PC-3 (cell line): ENCODE data around the gene HNRNPA1. TPM values are rescaled to one million over a fixed set of nuclear protein-coding genes. Genes with fewer than 3 reads are reported as not detected.

ENCODE experiments used
- ATAC-seq: fragments of 200-7000 bp; cut with Tn5 transposase; 2 replicates; pipeline ENCODE4 v1.9.1; 2020; ENCODE audit warnings: mild to moderate bottlenecking, moderate library complexity
- BruUV-seq: library from RNA; stranded (reverse); fragments of 400-500 nt; replicated peaks from 2 replicates; lab custom pipeline; 2021; lab: Mats Ljungman, UMichigan
- CTCF ChIA-PET: fragments of 300-600 bp; sonication (Branson Sonifier 250); formaldehyde crosslinking; loops from one replicate; lab custom pipeline; 2022; ENCODE audit warnings: antibody characterized with exemption; lab: Charles Lee
- POLR2A ChIA-PET: fragments of 300-600 bp; sonication (Branson Sonifier 250); formaldehyde crosslinking; loops from one replicate; lab custom pipeline; 2022; ENCODE audit warnings: antibody characterized with exemption; ENCODE audit not compliant: unreplicated experiment; lab: Charles Lee
- DNase-seq: peaks from one replicate; pipeline ENCODE4 v3.0.0-alpha.2; 2015
- H2AFZ ChIP-seq: fragments of 300-600 bp; sonication (generic); 2 replicates; pipeline ENCODE4 v1.6.0; 2016; ENCODE audit warnings: antibody characterized with exemption, low read length
- H3F3A ChIP-seq: fragments of 300-600 bp; sonication (generic); one replicate; pipeline ENCODE4 v1.6.0; 2017; ENCODE audit warnings: antibody characterized with exemption, low read length, control low read depth, mild to moderate bottlenecking; ENCODE audit not compliant: unreplicated experiment
- H3K27ac ChIP-seq: fragments of 300-600 bp; sonication (generic); 2 replicates; pipeline ENCODE4 v1.5.1; 2016; ENCODE audit warnings: mild to moderate bottlenecking, low read length
- H3K27me3 ChIP-seq: fragments of 300-600 bp; sonication (generic); 2 replicates; pipeline ENCODE4 v1.6.1; 2016; ENCODE audit warnings: low read length, mixed read lengths
- H3K36me3 ChIP-seq: fragments of 300-600 bp; sonication (generic); 2 replicates; pipeline ENCODE4 v1.6.1; 2016; ENCODE audit warnings: low read depth, mixed run types, low read length, mixed read lengths
- H3K4me1 ChIP-seq: fragments of 300-600 bp; sonication (generic); 2 replicates; pipeline ENCODE4 v1.5.1; 2016; ENCODE audit warnings: low read length; ENCODE audit not compliant: insufficient read depth
- H3K4me2 ChIP-seq: fragments of 300-600 bp; sonication (generic); 2 replicates; pipeline ENCODE4 v1.6.0; 2016; ENCODE audit warnings: low read length
- H3K4me3 ChIP-seq: fragments of 300-600 bp; sonication (generic); 2 replicates; pipeline ENCODE4 v1.5.1; 2016; ENCODE audit warnings: mild to moderate bottlenecking, low read length, mixed read lengths
- H3K79me2 ChIP-seq: fragments of 300-600 bp; sonication (generic); 2 replicates; pipeline ENCODE4 v1.6.1; 2017; ENCODE audit warnings: low read length, mixed read lengths
- H3K9ac ChIP-seq: fragments of 300-600 bp; sonication (generic); 2 replicates; pipeline ENCODE4 v1.6.0; 2016; ENCODE audit warnings: mild to moderate bottlenecking, low read length
- H3K9me2 ChIP-seq: fragments of 300-600 bp; sonication (generic); replicated peaks from 2 replicates; pipeline ENCODE4 v1.6.1; 2016; ENCODE audit warnings: mixed run types, low read length, mixed read lengths
- H3K9me3 ChIP-seq: fragments of 300-600 bp; sonication (generic); 2 replicates; pipeline ENCODE4 v1.6.1; 2016; ENCODE audit warnings: low read length, mixed read lengths
- H4K20me1 ChIP-seq: fragments of 300-600 bp; sonication (generic); 2 replicates; pipeline ENCODE4 v1.6.1; 2016; ENCODE audit warnings: low read length, mixed read lengths
- EZH2 ChIP-seq: fragments of 300-600 bp; sonication (generic); IDR thresholded peaks from one replicate; pipeline ENCODE4 v1.6.1; 2017; ENCODE audit warnings: antibody characterized with exemption, mild to moderate bottlenecking, low read length; ENCODE audit not compliant: unreplicated experiment
- EZH2phosphoT487 ChIP-seq: fragments of 300-600 bp; sonication (generic); IDR thresholded peaks from 2 replicates; pipeline ENCODE4 v1.6.1; 2018; ENCODE audit warnings: mild to moderate bottlenecking, antibody characterized with exemption, low read length, borderline replicate concordance
- intact Hi-C: fragments of 100-400 bp; cut with micrococcal nuclease; formaldehyde crosslinking; loops from 2 replicates; pipeline ENCODE4 v1.9.0; 2023
- total RNA-seq: library from RNA; depleted of rRNA; stranded (reverse); fragments of >200 nt; gene quantifications from 2 replicates; pipeline ENCODE4 v1.2.3, GENCODE V29; 2014
- TF ChIP-seq, protein P1 (sequence below): fragments of 300-600 bp; sonication (generic); conservative IDR thresholded peaks from 2 replicates; pipeline ENCODE4 v1.5.1; 2017; ENCODE audit warnings: antibody characterized with exemption, low read depth, mild to moderate bottlenecking, low read length

HNRNPA1 gene
- total RNA-seq, 1 experiment from 2014 or later = 465 TPM

DNA sequence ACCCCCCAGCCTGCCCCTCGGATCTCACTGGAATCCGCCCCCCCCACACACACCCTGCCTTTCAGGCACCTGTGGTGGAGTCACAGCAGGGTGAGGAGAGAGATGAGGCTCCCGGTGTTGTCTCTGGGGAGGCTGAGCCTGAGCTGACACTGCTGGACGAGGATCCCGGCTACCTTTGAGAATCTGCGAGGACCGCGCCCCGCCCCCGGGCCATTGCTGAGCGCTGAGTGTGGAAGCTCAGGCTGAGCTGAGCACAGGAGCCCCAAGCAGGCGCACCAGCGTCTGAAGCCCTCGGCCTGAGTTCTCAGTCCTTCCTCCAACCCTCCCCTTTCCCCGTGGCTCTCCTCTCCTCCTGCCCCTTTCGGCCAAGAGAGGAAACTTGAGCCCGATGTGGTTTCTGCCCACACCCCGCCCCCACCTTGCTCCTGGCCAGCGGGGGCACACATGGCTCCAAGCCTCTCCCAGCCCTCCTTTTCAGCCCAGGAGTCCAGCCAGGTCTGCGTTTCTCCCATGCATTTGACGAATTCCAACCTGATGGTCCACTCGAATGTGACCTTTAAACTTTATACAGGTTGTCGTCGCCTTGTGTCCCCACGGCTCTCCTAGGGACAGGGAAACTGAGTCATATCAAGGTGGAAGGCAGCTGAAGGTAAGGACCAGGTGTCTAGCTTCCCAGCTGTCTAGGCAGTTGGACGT, 20.4 kb downstream of the HNRNPA1 start, which contains the start of gene NFE2:
Gene NFE2, minus strand, starts transcription at position 284 of the 696 bp plus-strand sequence. CDS start 5,767 bp downstream, outside the sequence.
- no TSS peak for BruUV-seq
- TF ChIP-seq EZH2 (no peak), EZH2phosphoT487 (no peak)
- TF ChIP-seq, protein P1, sequence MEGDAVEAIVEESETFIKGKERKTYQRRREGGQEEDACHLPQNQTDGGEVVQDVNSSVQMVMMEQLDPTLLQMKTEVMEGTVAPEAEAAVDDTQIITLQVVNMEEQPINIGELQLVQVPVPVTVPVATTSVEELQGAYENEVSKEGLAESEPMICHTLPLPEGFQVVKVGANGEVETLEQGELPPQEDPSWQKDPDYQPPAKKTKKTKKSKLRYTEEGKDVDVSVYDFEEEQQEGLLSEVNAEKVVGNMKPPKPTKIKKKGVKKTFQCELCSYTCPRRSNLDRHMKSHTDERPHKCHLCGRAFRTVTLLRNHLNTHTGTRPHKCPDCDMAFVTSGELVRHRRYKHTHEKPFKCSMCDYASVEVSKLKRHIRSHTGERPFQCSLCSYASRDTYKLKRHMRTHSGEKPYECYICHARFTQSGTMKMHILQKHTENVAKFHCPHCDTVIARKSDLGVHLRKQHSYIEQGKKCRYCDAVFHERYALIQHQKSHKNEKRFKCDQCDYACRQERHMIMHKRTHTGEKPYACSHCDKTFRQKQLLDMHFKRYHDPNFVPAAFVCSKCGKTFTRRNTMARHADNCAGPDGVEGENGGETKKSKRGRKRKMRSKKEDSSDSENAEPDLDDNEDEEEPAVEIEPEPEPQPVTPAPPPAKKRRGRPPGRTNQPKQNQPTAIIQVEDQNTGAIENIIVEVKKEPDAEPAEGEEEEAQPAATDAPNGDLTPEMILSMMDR = no peak
- Histone ChIP-seq H3K79me2 (no peaks in the 10 kb centered on the region), H3K27ac (no peak within 1 kb of the TSS), H3K9ac (no peak within 1 kb of the TSS), H3F3A (no peaks in the 10 kb centered on the region), H3K36me3 (no peaks in the 10 kb centered on the region), H3K4me1 (peaks cover 24% of the 10 kb centered on the region), H3K9me2 (no peaks in the 10 kb centered on the region), H3K27me3 (no peaks in the 10 kb centered on the region), H2AFZ (peak within 1 kb of the TSS; percentile 79), H3K4me3 (peak within 1 kb of the TSS; percentile 62), H3K9me3 (no peaks in the 10 kb centered on the region), H4K20me1 (no peaks in the 10 kb centered on the region), H3K4me2 (peak within 1 kb of the TSS; percentile 88)
- DNase-seq (peak; percentile 79), ATAC-seq (peak; percentile 93)
- intact Hi-C loops = no loop called here
- ChIA-PET CTCF (interaction anchor here (0.6 kb wide), 1 partner anchor 24 kb away, joined by 3 read pairs; the partner anchor contains the start of gene COPZ1), POLR2A (no interaction called here)

DNA sequence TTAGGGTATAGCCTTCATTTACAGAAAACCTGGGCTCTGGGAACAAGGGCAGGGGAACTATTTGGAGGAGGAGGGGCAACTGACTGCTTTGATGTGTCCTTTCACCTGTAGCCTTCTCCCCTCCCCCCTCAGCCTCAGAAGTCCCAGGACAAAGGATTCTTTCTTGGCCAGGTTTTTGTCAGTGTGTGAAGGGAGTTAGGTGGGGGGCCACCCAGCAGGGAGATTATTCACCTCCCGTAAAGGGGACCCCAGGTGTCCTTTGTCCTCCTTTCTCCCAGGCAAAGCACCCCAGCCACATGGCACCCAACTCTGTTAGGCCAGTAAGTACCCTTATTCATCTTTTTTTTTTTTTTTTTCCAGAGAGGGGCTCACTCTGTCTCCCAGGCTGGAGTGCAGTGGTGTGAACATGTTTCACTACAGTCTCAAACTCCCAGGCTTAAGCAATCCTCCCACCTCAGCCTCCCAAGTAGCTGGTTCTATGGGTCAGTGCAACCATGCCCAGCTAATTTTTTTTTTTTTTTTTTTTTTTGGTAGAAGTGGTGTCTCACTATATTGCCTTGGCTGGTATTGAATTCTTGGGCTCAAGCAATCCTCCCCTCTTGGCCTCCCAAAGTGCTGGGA, 21.0 kb downstream of the HNRNPA1 start:
- Histone ChIP-seq H3K4me3 (peak overlapping the region; percentile 62; the same call in 1 of the 2 replicates), H3K79me2 (no peaks in the 10 kb centered on the region), H3F3A (no peaks in the 10 kb centered on the region), H3K4me2 (peak overlapping the region; percentile 88), H3K9ac (no peak overlapping the region), H3K36me3 (no peaks in the 10 kb centered on the region), H4K20me1 (no peaks in the 10 kb centered on the region), H3K27me3 (no peaks in the 10 kb centered on the region), H2AFZ (no peak overlapping the region), H3K4me1 (peaks cover 24% of the 10 kb centered on the region), H3K9me2 (no peaks in the 10 kb centered on the region), H3K9me3 (no peaks in the 10 kb centered on the region), H3K27ac (no peak overlapping the region)
- intact Hi-C loops = no loop called here
- BruUV-seq = no TSS peak
- TF ChIP-seq EZH2phosphoT487 (no peak), EZH2 (no peak)
- TF ChIP-seq, protein P1 = no peak
- ChIA-PET POLR2A (interaction anchor here (0.6 kb wide), 1 partner anchor 21 kb away, joined by 3 read pairs; no protein-coding TSS in a partner anchor), CTCF (interaction anchor here (0.6 kb wide), 1 partner anchor 98 kb away, joined by 13 read pairs; no protein-coding TSS in a partner anchor)
- no peak for ATAC-seq
- peak; percentile 2 for DNase-seq
